HG03175 (cell line): Measurements from ENCODE around the gene RNF220.
"Not testable (repeated sequence)": the region's sequence is repeated elsewhere in the genome, so short reads cannot be mapped to it uniquely, and the experiment has no call there.

ENCODE experiments used
- ATAC-seq: cut with Tn5 transposase; IDR thresholded peaks from one replicate; pipeline ENCODE4 v1.9.1; 2021; ENCODE audit warnings: mild to moderate bottlenecking, moderate library complexity; ENCODE audit not compliant: unreplicated experiment

Gene RNF220

DNA sequence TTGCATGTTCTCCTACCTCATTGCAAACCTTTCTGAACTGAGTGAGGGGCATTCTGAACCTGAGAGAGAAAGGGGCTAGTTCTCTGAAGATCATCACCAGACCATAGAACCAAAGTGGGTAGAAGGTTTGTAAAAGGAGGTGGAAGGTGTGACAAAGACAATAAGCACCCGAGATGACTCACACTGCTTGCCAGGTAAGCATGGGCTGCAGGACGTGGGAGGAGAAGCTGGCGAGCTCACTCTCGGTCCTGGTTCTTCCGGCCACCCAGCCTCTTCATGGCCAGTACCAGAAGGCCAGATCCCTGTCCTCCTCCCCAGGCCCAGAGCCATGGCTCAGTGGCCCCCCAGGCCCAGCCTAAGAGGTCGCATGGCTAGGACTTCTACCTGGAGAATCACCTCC, 140.9 kb downstream of the RNF220 start:
- no peak for ATAC-seq

DNA sequence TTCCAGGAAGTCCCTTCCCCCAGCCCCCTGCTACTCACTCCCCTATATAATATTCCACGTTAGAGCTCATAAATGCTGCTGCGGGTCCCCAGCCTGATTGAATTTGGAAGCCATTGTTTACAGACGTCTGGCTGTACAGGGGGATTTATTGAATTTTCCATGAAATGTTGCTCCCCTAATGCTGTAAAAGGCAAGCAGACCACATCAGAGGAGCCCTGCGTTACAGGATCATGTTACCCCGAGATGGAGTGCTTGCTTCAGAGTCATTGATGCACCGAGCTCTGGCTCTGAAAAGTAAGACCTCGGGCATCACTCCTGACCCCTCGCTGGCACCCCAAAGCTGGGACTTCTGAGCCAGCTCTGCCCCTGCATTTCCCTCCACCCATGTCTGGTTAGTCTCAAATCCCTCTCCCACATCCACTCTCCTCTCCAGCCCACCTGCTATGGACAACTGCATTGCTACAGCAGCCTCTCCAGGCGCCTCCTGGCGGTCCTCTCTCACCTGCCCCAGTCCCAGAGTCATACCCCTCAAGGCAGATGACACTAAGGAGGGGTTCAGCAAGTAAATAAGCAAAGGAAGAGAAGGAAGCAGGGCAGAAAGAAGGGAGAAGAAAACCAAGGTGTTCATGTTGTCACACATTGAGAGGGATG, 141.5 kb downstream of the RNF220 start:
- no peak for ATAC-seq

DNA sequence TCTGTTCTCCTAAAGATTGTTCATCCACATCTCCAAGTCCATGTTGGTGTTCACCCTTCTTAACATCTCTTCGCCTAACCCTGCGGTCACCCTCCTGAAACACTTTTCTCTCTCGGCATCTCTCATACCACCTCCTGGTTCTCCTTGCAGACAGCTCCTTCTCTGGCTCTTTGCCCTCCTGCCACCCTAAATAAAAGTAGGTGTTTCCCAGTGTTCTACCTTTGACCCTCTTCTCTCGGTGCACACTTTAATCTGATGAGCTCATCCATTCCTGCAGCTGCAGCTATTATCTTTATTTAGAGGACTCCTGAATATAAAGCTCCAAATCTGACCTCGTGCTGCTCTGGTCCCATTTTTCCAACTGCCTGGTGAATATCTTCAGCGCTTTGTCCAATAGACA, 142.3 kb downstream of the RNF220 start:
- no peak for ATAC-seq

DNA sequence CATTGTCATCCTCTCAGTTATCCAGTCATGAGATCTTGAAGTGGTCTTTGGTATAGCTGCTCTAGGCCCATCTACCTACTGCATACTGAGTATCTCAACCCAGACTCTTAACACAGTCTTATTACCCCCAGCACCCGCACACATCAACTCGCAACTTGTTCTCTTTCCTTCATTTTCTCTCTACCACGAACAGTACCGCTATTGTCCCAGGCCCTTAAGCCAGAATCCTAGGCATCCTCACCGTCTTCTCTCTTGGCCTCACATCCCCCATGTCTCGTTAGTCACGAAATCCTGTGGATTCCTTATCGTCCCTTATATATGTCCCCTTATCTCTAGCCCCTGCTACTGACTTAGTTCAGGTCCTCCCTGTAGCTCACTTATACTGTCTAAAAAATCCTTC, 142.8 kb downstream of the RNF220 start:
- ATAC-seq = no peak

DNA sequence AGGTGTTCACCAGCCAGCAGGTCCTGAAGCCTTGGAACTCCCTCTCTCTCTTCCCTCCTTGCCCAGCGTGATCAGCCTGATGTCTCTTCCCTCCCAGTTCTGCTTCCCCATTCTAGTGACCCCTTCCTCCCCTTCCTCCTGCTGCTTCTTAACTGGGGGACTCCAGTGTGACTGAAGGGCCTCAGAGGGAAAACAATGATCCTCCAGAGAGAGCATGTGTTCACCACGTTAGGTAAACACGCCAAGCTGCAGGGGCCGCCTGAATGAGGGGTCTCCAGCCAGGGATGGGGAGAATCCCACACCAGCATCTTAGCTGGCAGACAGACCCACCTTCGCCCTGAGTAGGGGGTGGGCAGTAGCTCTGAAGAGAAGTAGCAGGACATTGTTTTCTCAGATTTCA, 144.5 kb downstream of the RNF220 start:
- no peak for ATAC-seq

DNA sequence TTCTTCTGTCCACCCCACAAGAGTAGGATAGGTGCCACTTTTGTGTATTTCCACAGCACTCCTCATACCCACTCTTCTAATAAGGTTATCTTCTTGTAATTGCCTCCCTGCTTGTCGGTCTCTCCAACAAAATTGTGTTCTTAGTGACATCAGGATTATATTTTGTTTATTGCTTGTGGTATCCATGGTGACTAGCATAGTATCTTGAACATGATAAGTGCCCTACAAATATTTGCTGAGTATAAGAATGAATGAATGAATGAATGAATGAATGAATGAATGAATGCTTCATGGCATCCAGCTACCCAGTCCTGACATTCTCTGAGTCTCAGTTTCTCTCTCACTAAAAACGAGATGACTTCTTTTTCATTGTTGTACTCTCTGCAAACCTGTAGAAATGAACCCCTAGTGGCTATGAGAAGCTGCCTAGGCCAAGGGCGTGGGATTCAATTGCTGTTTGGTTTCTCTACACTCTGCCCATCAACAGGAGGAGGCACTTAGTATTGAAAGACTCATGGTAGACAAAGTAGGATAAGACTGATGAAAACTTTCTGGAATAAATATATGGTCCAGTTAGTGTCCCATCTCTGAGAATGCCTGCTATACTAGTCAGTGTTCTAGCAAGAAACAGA, 148.2 kb downstream of the RNF220 start:
- no peak for ATAC-seq

DNA sequence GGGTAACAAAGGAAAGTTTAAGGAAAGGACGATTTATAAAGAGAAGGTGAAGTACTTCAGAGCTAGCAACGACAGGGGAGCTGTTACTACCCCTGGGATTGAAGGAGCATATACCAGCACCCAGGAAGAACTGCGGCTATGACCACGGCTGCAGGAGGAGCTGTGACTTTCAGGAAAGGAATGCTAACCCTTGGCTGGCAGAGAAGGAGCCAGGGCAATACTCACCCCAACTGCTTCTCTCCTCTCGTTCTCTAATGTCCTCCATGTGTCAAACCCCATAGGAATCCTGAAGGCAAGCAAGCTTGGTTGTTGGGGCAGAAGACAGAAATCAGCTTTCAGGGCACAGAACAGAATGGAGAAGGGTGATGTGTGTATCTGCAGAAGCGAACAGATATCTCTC, 148.7 kb downstream of the RNF220 start:
- no peak for ATAC-seq

DNA sequence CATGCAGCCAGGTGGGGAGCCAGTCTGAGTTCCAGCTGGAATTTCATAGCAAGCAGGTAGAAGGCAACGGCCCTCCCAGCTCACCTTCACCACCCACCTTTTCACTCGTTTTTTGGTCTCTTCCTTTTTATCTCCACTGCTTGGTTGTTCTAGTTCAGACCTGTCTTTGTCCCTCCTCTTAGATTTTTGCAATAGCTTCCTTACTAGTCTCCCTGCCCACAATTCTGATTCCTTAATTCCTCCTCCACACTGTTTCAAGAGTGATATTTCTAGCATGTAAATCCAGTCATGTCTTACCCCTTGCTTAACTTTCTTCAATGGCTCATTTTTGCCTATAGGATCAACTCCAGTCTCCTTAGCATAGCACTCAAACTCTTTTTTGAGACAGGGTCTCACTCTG, 149.7 kb downstream of the RNF220 start:
- no peak for ATAC-seq

DNA sequence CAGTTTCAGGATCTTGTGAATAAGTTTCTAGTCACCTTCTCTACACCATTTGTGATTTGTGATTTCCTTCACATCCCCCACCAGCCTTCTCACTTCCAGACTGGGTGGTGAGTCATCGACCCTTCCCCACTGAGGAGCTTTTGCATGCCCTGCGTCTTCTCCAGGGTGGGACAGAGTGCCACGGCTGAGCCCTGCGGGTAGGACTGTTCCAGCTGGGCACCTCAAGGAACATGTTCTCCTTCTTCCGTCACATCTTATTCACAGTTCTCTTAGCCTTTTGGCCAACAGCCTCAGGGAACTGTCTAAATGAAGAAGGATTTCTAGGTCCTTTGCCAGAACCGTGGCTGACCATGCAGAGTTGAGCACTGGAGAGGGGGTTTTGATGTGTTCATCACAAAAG, 152.7 kb downstream of the RNF220 start:
- ATAC-seq = no peak

DNA sequence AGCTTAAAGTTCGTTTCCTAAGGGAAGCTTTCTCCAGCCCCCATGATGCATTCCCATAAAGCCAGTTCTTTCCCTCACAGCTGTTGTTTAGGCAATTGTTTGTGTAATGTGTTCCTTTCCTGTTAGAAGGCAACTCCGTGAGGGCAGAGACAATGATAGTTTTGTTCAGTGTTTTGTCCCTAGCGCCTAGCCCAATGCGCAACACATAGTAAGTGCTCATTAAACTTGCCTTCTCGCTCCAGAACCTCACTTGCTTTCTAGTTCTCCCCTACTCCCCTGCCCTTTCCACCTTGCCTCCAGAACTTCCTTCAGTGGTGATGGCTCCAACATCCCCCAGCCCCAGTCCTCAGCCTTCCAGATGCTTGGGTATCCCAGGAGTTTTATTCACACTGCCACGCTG, 153.8 kb downstream of the RNF220 start:
- ATAC-seq = no peak

DNA sequence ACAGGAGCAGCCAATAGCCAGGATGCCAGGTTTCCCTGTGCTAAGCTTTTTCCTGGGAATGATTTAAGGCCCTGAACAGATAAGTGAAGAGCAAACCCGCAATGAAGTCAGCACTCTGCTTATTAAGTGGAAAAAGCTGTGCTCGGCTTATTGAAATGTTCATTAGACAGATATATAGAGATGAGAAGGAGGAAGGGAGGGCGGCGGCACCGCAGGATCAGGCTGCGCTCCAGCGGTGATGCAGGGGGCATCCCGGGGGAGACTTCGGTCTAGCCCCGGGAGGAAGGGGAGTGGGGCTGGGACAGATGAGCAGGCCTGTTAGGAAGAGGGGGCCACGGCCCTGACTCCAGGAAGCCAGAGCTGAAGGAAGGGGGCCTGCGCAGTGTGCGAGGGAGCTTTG, 154.3 kb downstream of the RNF220 start:
- ATAC-seq = no peak

DNA sequence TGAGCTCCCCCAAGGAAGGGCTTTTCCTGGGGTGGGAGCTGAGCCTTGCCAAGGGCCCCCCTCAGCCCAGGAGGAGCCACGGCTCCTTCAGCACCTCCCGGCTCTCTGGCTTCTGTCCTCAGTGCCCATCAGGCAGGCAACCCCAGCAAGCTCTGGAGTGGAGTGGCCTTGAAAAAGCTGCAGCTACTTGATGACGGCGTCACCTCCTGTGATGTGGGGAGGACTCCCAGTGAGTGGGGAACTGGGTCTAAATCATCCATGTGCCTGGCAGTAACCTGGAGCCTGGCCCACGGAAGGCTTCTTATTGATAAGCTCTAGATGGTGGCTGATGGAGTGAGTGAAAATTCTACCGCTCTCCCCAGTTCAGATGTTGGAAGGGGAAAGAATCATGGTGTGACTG, 154.9 kb downstream of the RNF220 start:
- ATAC-seq = no peak

DNA sequence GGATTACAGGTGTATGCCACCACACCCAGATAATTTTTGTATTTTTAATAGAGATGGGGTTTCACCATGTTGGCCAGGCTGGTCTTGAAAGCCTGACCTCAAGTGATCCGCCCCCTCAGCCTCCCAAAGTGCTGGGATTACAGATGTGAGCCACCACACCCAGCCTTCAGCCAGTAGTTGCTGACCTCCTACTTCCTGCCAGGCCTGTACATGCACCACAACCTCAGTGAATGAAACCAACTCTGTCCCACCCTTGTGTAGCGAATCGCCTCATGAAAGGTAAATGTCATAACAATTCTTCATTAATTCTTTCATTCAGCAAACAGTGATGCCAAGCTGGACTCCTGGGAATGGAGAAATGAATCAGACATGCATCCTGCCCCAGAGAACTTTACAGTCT, 155.6 kb downstream of the RNF220 start:
- ATAC-seq = not testable (repeated sequence)

DNA sequence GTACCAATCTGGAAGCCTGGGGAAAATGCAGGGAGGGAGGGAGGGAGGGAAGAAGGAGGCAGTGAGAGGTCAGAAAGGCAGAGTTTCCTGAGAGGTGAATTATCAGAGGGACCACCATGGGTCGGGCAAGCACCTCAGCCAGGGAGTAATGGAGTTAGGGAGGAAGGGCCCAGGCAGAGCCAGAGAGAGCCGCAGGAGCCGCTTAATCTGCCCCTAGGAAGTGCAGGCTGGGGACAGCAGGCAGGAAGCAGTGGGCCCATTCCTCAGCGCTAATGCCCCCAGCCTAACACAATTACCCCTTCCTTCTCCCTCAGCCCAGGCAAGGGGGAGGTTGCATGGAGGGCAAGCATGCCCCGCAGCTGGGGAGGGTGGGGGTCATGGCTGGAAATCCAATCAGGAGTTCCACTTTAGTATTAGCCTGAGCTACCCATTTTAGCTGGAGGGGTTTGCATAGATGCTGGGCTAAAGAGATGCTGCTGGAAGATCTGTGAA, 160.2 kb downstream of the RNF220 start:
- no peak for ATAC-seq

DNA sequence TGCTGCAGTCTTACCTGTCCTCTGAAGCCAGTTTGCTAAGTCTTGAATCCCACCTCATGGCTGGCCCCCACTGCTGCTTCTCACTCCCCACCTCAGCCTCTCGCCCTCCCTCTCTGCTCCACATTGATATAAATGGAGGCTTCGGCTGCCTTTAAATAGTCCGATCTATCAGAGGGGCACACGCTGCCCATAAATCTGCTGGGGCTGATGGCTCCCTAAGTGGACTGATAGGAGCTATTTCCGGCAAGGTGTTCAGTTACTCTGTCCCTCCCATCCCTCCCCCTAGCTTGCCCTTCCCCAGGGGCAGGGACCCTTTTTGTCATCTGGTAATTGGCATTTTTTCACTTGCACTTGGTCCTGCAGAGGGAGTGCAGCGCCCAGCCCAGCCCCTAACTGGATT, 160.8 kb downstream of the RNF220 start:
- no peak for ATAC-seq

DNA sequence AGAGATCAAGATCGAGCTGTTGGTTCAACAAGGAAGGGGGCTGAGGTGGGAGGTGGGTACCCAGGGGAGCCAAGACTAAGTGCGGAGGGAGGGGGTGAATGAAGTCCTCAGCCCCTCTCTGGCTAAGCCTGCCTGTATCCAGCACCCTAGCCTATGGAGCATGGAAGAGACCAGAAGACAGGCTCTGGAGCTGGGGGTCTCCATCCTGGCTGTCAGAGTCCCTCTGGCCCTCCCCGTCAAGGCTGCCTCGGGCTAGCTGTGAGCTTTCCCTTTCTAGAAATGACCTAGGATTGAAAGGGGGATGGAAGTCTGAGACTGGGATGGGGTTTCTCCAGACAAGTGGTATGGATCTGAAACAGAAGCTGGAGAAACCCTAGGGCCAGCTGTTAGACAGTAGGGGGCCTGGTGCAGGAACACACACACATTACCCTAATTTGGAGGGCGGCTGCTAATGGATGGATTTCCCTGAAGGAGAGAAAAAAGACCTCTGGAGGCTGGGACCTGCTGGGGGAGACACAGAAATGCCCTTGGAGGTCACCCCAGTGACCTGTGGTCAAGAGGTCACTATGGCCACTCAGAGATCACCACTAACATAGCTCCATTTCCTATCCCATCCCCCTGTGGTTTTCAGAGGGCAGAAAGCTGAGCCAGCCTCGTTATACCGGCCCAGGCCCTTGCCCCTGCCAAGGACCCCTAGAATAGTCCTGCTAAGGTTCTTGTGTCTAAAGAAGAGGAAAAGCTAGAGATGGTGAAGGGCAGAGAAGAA, 161.4 kb downstream of the RNF220 start:
- ATAC-seq = no peak

DNA sequence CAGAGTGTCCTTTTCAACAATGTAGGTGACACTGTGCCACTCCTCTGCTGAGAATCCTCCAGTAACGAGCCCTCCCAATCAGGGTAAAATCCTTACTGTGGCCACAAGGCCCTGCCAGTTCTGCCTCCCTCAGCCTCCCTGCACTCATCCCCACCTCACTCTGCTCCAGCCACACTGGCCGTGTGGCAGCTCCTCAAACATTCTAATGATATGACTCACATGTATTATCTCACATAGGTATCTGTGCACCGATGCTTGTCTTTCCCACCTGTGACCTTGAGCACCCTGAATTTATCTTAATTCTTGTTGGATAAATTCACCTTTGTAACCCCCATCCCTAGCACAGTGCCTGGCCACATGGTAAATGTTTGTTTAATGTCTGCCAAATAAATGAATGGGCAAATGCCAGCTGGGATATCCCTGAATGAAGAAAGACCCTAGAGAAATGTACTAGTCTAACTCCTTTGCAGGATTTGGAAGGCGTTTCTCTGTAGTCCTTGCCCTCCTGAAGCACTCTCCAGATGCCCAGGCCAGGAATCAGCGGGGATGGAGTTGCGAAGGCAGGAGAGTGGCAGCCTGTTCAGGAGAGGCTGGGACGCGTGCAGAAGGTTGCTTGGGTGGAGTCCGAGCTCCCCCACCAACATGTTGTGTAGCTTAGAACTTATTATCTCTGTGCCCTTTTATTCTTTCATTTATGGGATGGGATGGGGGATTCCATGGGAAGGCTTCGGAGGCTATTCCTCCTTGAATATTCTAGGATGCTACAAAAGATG, 163.3 kb downstream of the RNF220 start:
- ATAC-seq = no peak

DNA sequence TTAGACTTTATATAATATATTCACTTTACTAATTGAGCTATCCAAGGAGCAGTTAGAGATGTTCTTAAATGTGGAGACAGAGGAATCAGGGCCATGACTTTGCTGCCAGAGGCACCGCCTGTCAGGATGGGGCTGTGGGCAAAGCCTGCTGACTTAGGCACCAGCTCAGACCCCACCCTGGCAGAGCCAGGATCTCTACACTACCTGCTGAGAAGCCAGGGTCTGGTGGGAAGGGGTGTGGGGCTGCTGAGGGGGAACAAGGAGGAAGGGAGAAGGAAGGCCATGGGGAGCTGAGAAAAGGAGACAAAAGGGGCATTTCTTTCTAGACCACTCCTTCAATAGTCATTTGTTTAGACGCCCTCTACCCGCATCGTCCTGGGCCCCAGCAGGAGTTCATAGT, 164.4 kb downstream of the RNF220 start:
- ATAC-seq = no peak

DNA sequence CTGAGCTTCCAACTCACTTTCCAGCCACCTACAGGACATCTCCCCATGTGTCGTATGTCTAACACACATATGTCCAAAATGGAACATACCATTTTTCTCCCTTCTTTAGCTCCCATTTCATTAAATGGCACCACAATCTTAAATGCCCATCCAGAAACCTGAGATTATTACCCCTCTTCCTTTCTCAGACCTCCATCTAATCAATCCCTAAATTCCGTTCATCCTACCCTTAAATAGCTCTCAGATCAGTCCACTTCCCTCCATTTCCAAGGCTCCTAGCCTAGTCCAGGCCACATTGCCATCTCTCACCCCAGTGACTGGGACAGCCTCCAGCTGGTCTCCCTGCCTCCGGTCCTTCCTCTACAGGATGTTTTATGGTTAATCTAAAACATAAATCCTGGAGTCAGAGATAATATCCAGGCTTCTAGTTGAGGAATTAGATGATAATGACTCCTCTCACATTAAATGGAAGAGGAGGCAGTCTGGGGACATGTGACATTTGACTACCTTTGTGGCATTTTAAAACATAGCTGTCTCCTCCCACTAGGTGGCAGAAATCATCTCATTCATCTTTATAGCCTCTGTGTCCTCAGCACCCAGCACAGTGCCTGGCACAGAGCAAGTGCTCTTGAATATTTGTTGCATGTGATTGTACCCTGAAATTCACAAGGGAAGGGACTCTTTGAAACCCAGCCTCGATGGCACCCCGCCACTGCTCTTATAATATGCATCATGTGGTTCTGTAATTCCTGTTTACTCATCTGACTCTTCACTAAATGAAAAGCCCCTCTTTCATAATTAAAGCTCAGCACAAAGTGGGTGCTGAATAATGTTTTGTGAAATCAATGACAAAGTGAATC, 166.9 kb downstream of the RNF220 start:
- no peak for ATAC-seq

DNA sequence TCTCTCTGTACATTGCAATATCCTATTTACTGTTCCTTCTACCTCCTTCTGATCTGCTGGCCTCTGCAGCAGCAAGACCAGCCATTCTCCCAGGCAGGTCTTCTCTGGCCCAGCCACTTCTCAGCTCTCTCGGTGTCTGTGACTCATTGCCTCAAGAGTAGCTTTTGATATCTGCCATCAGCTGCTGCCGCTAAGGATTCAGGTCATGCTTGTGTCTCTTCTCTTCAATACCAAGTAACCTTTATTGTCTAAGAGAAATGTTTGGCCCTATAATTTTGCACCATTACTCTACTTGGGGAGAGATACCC, 167.5 kb downstream of the RNF220 start:
- ATAC-seq = no peak

DNA sequence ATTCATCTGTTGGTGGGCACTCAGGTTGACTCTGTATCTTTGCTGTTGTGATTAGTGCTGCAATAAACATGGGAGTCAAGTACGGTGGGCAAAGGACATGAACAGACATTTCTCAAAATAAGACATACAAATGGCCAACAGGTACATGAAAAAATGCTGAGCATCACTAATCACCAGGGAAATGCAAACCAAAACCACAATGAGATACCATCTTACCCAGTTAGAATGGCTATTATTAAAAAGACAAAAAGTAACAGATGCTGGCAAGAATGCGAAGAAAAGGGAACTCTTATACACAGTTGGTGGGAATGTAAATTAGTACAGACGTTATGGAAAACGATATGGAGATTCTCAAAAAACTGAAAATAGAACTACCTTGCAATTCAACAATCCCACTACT, 170.3 kb downstream of the RNF220 start:
- no peak for ATAC-seq
